ENCODE measurements around the gene POLR2B.

DNA sequence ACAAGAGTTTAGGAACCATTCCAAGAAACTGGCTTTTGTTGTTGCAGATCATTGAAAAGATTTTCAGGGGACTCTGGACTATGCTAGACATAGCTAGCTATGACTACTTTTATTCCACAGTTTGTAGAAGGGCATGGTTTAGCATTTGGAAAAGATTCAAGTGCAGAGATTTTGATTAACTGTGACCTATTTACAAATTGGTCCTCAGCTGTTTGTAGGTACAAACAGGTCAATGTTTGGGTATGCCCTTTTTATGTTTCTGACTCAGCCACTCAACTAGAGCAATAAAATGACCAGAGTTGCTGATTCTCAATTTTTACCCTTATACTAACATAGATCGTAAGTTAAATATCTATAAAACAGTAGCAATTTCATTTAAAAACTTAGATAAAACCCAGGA lies 84.8 kb downstream of the POLR2B start:
- TF ChIP-seq POLR2A (IDR thresholded peaks at IDR 0.05), result no peak
- TF ChIP-seq, protein P1, sequence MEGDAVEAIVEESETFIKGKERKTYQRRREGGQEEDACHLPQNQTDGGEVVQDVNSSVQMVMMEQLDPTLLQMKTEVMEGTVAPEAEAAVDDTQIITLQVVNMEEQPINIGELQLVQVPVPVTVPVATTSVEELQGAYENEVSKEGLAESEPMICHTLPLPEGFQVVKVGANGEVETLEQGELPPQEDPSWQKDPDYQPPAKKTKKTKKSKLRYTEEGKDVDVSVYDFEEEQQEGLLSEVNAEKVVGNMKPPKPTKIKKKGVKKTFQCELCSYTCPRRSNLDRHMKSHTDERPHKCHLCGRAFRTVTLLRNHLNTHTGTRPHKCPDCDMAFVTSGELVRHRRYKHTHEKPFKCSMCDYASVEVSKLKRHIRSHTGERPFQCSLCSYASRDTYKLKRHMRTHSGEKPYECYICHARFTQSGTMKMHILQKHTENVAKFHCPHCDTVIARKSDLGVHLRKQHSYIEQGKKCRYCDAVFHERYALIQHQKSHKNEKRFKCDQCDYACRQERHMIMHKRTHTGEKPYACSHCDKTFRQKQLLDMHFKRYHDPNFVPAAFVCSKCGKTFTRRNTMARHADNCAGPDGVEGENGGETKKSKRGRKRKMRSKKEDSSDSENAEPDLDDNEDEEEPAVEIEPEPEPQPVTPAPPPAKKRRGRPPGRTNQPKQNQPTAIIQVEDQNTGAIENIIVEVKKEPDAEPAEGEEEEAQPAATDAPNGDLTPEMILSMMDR (IDR thresholded peaks at IDR 0.05), result no peak

All from transverse colon (tissue), 3 donors.